HG03196 (cell line): ENCODE results near the gene GGT6.

Source experiments
- ATAC-seq: cut with Tn5 transposase; IDR thresholded peaks from one replicate; pipeline ENCODE4 v1.9.1; 2021; ENCODE audit not compliant: unreplicated experiment

GGT6 gene

GRCh38 chr17:4507361-4508111 is 52.8 kb downstream of the GGT6 start:
- no peak for ATAC-seq
